Activated T-cell treated with anti-CD3 and anti-CD28 coated beads for 1 hour (primary cell): ENCODE measurements around the gene FARP1.
"Not testable (repeated sequence)": the region's sequence is repeated elsewhere in the genome, so short reads cannot be mapped to it uniquely, and the experiment has no call there.

Source experiments
- DNase-seq: peaks from one replicate; pipeline ENCODE4 v3.0.0-alpha.2; 2020; ENCODE audit warnings: low read depth

The FARP1 gene

GRCh38 chr13:98363326-98363725 is 220.4 kb downstream of the FARP1 start:
- no peak for DNase-seq

DNA sequence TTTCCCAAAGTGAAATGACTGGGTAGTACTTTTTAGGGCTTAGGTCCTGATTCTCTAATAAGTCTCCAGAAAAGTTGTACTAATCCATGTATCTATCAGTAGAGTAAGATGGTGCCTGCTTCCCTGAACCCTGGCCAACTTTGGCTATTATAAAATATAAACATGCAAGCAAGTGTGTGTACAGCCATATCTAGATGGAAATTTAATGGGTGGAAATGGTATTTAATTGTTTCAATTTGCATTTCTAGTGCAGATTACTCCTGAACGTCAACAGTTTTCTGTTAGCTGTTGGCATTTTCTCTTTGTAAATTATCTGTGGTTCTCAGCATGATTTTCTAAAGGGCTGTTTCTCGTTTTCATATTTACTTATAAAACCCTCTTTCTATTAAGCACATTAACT is 221.3 kb downstream of the FARP1 start:
- DNase-seq: no peak

DNA sequence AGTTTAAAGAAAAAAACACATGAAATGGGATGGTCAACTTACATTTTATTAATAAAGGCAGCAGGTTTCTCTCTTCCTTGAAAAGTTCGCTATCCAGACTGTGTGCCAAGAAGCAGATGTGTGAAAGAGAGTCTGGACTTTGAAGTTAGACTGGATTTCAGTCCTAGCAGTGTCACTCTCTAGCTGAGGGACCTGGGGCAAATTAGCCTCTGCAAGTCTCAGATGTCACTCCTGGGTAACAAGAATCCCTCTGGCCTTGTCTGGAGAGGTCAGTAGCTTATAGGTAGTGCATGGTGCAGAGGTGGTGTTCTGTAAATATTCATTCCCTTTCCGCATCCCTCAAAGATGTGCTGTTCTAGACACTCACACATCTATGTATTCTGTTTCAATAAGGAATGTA is 221.8 kb downstream of the FARP1 start:
- DNase-seq: no peak

- DNase-seq: no peak
These were observed 222.4 kb downstream of the FARP1 start for GRCh38 chr13:98365302-98365701.

DNA sequence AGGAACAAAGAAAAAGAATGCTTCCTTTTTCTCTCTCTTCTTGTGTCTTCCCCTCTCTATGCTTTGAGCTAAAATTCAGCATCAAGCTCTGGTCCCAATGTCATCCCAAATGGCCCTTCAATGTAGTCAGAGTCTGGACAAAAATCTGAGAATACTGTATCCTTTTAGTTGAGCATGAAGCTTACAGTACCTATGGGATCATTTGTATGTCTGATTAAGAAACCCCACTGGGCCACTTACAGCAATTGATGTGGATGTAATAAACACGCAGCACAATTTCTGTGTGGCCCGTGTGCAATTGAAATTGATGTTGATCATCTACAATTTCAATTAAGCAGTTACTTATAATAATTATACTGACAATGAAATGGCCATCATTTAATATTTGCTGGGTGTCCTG is 223.1 kb downstream of the FARP1 start:
- DNase-seq: no peak

DNA sequence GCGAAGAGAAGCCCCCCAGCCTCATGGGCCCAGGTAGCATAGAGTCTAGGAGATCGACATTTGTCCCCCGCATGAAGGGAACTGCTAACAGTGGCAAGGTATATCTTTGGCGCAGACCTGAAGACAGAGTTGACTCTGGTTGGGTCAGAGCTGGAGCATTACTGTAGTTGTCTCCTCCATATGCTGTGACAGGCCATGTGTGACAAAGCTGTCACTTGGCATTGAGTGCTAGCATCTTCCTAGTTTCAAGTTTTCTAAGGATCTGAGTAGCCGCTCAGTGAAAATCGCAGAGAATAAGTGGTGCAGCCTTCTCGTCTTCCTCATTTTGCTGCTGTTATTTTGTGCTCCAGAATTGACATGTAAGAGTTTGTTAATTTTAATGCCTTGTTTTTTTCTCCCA is 223.5 kb downstream of the FARP1 start:
- no peak for DNase-seq

- DNase-seq: no peak
These were observed 224.1 kb downstream of the FARP1 start for GRCh38 chr13:98366959-98367358.

DNA sequence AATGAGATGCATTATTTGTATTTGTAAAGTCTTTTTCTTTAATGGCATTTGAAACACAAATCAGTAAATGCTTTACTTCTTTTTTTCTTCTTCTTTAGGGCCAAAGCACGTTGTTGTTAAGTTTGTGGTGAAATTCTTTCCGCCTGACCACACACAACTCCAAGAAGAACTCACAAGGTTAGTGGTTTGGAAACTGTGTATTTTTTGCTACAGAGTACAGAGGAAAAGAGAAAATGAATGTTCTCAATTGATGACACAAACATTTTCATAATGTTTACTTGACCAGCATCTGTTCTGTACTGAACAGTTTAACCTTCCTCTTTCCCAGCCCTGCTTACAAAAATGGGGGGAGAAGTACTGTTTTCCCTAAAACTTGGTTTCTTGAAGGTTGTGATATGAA is 225.1 kb downstream of the FARP1 start:
- no peak for DNase-seq

- not testable (repeated sequence) for DNase-seq
These were observed 226.6 kb downstream of the FARP1 start for GRCh38 chr13:98369520-98369919.

DNA sequence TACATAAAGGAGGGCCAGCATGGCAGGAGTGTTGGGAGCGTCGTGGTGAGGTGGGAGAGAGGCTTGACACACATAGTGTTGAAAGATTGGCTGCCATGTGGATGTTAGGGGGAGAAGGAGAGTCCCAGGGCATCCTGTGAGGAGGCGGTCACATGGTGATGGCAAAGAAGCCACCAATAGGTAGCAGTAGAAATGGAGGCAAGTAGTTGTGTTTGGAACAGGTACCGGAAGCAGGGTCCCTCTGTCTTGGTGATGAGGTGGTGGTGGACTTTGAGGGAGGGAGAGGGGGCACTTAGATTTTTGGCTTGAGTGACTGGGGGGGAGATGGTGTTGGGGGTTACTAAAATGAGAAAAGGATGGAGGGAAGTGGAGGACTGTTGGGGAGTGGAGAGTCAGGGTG is 227.4 kb downstream of the FARP1 start:
- no peak for DNase-seq

- no peak for DNase-seq
These were observed 228.1 kb downstream of the FARP1 start for GRCh38 chr13:98370806-98371515.

DNA sequence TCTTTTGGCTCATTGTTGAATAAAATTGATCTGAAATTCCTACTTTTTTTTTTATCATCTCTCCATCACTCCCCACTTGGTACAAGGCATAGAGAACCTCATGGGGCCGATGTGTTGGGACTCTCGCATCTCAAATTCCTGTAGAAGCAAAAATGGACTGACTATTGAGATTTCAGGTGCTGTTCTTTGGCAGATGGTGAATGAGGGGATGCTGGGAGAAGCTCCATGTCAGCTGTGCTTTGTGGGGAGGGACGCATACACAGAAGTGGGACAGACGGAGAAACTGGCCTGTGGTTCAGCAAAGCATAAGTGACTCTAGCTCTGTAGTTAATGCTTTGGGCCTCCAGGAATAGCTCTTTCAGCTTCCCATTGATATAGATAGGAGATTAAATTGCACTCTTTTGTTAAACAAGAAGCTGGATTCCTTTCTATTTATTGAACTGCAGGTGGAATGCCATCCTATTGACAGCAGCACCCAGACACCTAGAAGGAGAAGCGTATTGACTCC is 228.7 kb downstream of the FARP1 start:
- DNase-seq: no peak

DNA sequence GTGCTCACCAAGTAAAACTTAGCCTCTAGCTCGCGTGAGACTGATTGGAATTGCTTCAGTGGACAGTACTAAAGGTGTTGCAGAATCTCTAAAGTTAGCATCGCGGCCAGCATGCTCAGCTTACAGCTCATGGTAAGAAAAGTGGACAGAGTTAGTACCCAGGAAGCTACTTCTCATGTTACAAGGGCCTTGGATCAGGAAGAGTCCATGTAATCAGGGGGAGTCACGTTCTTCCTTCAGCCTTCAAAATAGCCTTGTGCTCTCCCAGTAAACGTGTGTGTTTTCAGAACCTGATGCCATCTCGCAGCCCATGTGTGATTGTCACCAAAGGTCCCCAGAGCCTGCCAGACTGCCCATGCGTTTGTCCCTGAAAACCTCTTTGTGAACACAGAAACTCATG is 230.0 kb downstream of the FARP1 start:
- no peak for DNase-seq

GRCh38 chr13:98374750-98375149 is 231.9 kb downstream of the FARP1 start:
- no peak for DNase-seq

- no peak for DNase-seq
These were observed 234.9 kb downstream of the FARP1 start for GRCh38 chr13:98377635-98378378.

GRCh38 chr13:98384739-98385138 is 241.8 kb downstream of the FARP1 start:
- no peak for DNase-seq

- DNase-seq: no peak
These were observed 242.7 kb downstream of the FARP1 start for GRCh38 chr13:98385606-98386005.

GRCh38 chr13:98386637-98387036 is 243.7 kb downstream of the FARP1 start:
- DNase-seq: no peak

DNA sequence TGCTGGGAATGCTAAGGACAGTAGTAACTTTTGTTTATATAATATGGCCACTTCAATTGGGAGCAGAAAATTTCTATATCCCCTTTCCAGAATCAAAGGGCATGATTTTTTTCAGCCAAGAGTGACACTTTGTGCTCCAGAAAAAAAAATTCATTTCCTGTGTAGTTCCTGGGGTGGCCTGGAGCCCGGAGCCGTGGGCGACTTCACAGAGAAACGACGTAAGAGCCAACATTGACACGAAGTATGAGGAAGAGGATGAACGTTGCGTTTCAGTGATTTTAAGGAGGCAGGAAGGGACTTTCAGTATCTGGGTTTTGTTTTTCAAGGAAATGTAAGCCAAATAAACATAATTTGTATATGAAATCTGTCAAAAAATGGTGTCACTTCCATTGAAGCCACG is 246.4 kb downstream of the FARP1 start:
- no peak for DNase-seq

DNA sequence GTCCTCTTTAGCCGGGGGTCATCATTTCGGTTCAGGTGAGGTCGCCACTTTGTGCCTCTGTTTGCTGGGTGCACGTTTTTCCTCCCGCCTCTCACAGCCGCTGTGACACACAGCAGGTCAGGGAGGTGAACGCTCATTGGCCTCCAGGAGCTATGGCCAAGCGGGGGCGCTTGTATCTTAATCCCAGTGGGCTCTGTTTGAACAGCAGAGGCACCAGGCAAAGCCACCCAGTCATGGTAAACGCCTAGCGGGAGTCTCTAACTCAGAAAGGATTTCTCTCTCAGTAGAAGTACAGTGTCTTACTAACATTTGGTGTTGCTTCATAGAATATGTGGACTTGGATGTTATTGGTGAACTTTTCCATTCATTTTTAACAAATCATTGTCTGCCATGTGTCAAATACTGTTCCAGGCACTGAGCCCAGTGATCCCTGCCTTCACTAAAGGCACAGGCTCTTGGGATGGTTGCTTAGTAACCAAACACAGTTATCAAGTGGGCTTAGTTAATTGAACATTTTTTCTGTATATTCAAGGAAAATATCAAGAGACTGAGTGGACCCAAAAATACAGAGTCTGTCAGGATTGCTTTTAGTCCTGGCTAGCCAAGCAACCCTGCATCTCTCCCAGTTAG is 247.3 kb downstream of the FARP1 start:
- DNase-seq: no peak

DNA sequence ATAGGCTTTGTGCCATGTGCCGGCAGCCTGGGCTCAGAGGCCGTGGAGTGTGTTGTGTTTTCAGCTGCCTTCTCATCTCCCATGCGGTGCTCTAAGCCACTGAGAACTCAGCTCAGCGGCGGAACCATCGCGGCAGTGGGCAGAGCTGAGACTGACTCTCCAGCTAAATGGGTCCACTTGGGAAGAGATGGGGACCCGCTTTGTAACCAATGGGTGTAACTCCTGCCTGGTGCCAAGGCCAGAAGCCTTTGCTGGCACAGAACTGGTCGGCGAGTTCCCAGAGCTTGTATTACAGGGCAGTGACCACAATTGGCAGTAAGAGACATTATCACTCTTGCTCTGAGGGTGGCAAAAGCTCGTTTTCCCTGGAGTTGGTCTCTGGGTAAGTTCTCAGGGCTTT is 251.0 kb downstream of the FARP1 start:
- DNase-seq: no peak

GRCh38 chr13:98394820-98395510 is 252.1 kb downstream of the FARP1 start:
- DNase-seq: no peak
